Thoracic aorta (tissue), 2 donors: ENCODE data around the gene SYMPK. TPM values are rescaled to one million over a fixed set of nuclear protein-coding genes. Genes with fewer than 3 reads are reported as not detected.

Source experiments
- ATAC-seq: fragments of 150-250 bp; one replicate; pipeline ENCODE4 v1.8.0; 2017; ENCODE audit warnings: low read depth; ENCODE audit not compliant: insufficient number of reproducible peaks, low FRiP score
- DNase-seq: peaks from one replicate; pipeline ENCODE4 v3.0.0-alpha.2; 2020; ENCODE audit warnings: low spot score
- H3K27ac ChIP-seq, 2 donors: fragments of 200-600 bp; sonication (generic); 1 replicate in 1 of 2; 2 replicates in 1 of 2; pipeline ENCODE4 v1.5.1; 2016; ENCODE audit warnings: mild to moderate bottlenecking in 2 of 2, moderate library complexity in 2 of 2
- H3K27me3 ChIP-seq: fragments of 200-600 bp; sonication (generic); replicated peaks from 2 replicates; pipeline ENCODE4 v1.6.0; 2016; ENCODE audit warnings: mild to moderate bottlenecking; ENCODE audit not compliant: insufficient read depth
- H3K36me3 ChIP-seq: fragments of 200-600 bp; sonication (generic); one replicate; pipeline ENCODE4 v1.5.1; 2016
- H3K4me1 ChIP-seq, 2 donors: fragments of 200-600 bp; sonication (generic); 1 replicate in 1 of 2; 2 replicates in 1 of 2; pipeline versions ENCODE4 v1.5.1 to v1.6.0; 2016; ENCODE audit warnings: low read depth in 2 of 2, mild to moderate bottlenecking in 1 of 2; ENCODE audit not compliant: control insufficient read depth in 1 of 2
- H3K4me3 ChIP-seq: fragments of 200-600 bp; sonication (generic); 2 replicates; pipeline ENCODE4 v1.5.1; 2016; ENCODE audit warnings: mild to moderate bottlenecking
- H3K9me3 ChIP-seq: fragments of 200-600 bp; sonication (generic); 2 replicates; pipeline ENCODE4 v1.5.1; 2016
- total RNA-seq, 2 donors: library from RNA; depleted of rRNA; stranded (reverse); fragments of >200 nt; gene quantifications; one replicate each; pipeline versions ENCODE4 v1.1.0 to v1.2.3, GENCODE V29; 2016
- TF ChIP-seq, protein P1 (sequence below): fragments of 200-600 bp; sonication (generic); IDR thresholded peaks from one replicate; pipeline ENCODE4 v1.5.1; 2019; ENCODE audit warnings: antibody characterized with exemption

SYMPK gene
- total RNA-seq, 2 donors from 2014 or later: 48.8 to 84.7 TPM

- peak; percentile 84 for DNase-seq
- Histone ChIP-seq H3K4me1 (peaks cover 27 to 37% of the 10 kb centered on the region in 2 donors), H3K9me3 (no peaks in the 10 kb centered on the region), H3K4me3 (peak within 1 kb of the TSS; percentile 93), H3K27ac (peak within 1 kb of the TSS; percentile 83 to 85), H3K27me3 (no peaks in the 10 kb centered on the region), H3K36me3 (peaks cover 10% of the 10 kb centered on the region)
- peak; percentile 83 for ATAC-seq
- TF ChIP-seq, protein P1, sequence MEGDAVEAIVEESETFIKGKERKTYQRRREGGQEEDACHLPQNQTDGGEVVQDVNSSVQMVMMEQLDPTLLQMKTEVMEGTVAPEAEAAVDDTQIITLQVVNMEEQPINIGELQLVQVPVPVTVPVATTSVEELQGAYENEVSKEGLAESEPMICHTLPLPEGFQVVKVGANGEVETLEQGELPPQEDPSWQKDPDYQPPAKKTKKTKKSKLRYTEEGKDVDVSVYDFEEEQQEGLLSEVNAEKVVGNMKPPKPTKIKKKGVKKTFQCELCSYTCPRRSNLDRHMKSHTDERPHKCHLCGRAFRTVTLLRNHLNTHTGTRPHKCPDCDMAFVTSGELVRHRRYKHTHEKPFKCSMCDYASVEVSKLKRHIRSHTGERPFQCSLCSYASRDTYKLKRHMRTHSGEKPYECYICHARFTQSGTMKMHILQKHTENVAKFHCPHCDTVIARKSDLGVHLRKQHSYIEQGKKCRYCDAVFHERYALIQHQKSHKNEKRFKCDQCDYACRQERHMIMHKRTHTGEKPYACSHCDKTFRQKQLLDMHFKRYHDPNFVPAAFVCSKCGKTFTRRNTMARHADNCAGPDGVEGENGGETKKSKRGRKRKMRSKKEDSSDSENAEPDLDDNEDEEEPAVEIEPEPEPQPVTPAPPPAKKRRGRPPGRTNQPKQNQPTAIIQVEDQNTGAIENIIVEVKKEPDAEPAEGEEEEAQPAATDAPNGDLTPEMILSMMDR: peak; percentile 7
Observed at GRCh38 chr19:45885556-45886426, 22.8 kb upstream of the SYMPK start, which contains the start of gene IRF2BP1. IRF2BP1 (minus strand) TSS chr19:45886141; CDS start chr19:45885774, 367 bp downstream.

- H3K4me1 ChIP-seq: peaks cover 27 to 37% of the 10 kb centered on the region in 2 donors
- ATAC-seq: no peak
- TF ChIP-seq, protein P1: no peak
- peak overlapping the region; percentile 83 to 85 for H3K27ac ChIP-seq
- DNase-seq: no peak
- no peaks in the 10 kb centered on the region for H3K27me3 ChIP-seq
- H3K9me3 ChIP-seq: no peaks in the 10 kb centered on the region
- H3K4me3 ChIP-seq: peak overlapping the region; percentile 93
- peaks cover 10% of the 10 kb centered on the region for H3K36me3 ChIP-seq
Observed at GRCh38 chr19:45884682-45885555, 22.0 kb upstream of the SYMPK start.

DNA sequence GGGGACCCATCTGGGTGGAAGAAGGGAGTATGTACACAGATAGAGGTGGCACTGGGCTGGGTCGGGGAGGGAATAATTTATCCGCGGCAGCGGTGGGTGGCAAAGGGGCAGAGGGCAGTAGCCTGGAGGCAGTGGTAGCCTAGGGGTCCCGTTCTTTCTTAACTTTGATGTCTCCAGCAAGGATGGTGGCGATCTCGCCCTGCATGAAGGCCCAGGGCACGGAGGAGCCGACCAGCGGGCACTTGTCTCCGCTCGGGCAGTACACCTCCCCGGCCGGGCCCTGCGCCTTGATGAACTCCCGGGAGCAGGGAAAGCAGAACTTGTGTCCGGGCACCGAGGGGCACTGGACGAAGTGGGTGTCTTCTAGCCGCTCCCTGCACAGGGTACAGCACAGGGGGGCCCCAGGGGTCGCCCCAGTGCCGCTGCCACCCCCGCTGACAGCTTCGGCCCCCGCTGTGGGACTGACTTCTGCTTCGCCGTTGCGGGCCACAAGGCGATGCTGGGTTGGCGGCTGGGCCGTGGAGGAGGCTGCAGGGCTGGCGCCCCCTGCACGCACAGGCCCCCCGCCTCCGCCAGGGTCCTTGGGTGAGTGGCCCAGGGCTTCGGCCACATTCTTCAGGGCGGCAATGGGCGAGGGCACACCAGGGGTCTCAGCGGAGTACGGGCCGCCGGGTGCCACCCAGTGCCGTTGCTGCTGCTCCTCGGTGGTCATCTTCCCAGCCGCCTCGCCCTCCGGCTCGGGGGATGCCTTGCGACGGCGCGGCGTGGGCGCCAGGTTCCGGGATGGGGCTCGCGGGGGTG lies 21.1 kb upstream of the SYMPK start:
- TF ChIP-seq, protein P1: no peak
- Histone ChIP-seq H3K27me3 (no peaks in the 10 kb centered on the region), H3K4me1 (peaks cover 27 to 37% of the 10 kb centered on the region in 2 donors), H3K27ac (no peak overlapping the region), H3K9me3 (no peaks in the 10 kb centered on the region), H3K36me3 (peaks cover 10% of the 10 kb centered on the region), H3K4me3 (peak overlapping the region; percentile 93)
- ATAC-seq (no peak), DNase-seq (no peak)

GRCh38 chr19:45883586-45883880 lies 20.6 kb upstream of the SYMPK start:
- ATAC-seq: no peak
- peaks cover 10% of the 10 kb centered on the region for H3K36me3 ChIP-seq
- no peak overlapping the region for H3K27ac ChIP-seq
- peak overlapping the region; percentile 49 for H3K4me3 ChIP-seq
- TF ChIP-seq, protein P1: no peak
- H3K4me1 ChIP-seq: peaks cover 27 to 37% of the 10 kb centered on the region in 2 donors
- H3K27me3 ChIP-seq: no peaks in the 10 kb centered on the region
- DNase-seq: no peak
- H3K9me3 ChIP-seq: no peaks in the 10 kb centered on the region
